ENCODE measurements around the gene C6orf136. TPM values are rescaled to one million over a fixed set of nuclear protein-coding genes. Genes with fewer than 3 reads are reported as not detected.
"Not testable (repeated sequence)": the region's sequence is repeated elsewhere in the genome, so short reads cannot be mapped to it uniquely, and the experiment has no call there.

The C6orf136 gene
- total RNA-seq, 1 experiment from 2014 or later = 30.8 TPM

GRCh38 chr6:30666300-30666699 is 19.4 kb downstream of the C6orf136 start:
- ATAC-seq; H3K4me1 ChIP-seq (ENCODE audit: control insufficient read depth, insufficient read depth, low read length); in situ Hi-C loops (cut with HindIII; ENCODE audit: low pct_unique_long_range_greater_than_20kb, low sequenced_read_pairs); BruUV-seq (replicated peaks); CTCF ChIA-PET; POLR2A ChIA-PET; DNase-seq (ENCODE audit: low read depth, low spot score); H3K27ac ChIP-seq (ENCODE audit: low read length); H3K4me3 ChIP-seq (ENCODE audit: low read depth in 2 of 2, low read length in 2 of 2); H3K9me3 ChIP-seq (ENCODE audit: control insufficient read depth, insufficient read depth, low read depth, low read length); H3K27me3 ChIP-seq (ENCODE audit: control insufficient read depth, insufficient read depth, low read length); intact Hi-C loops (cut with micrococcal nuclease; ENCODE audit: unreplicated experiment): not testable (repeated sequence)
- peaks cover 14% of the 10 kb centered on the region for H3K36me3 ChIP-seq (ENCODE audit: control insufficient read depth, insufficient read depth, low read length)

- BruUV-seq (replicated peaks) = TSS peak; percentile 60
- DNase-seq (ENCODE audit: low read depth, low spot score) (no peak), ATAC-seq (no peak)
- Histone ChIP-seq H3K9me3 (ENCODE audit: control insufficient read depth, insufficient read depth, low read depth, low read length) (no peaks in the 10 kb centered on the region), H3K4me1 (ENCODE audit: control insufficient read depth, insufficient read depth, low read length) (no peaks in the 10 kb centered on the region), H3K4me3 (ENCODE audit: low read depth in 2 of 2, low read length in 2 of 2) (no peak overlapping the region; a peak in 1 of 4 replicates), H3K36me3 (ENCODE audit: control insufficient read depth, insufficient read depth, low read length) (peaks cover 7% of the 10 kb centered on the region; the same call in 1 of the 2 replicates), H3K27me3 (ENCODE audit: control insufficient read depth, insufficient read depth, low read length) (no peaks in the 10 kb centered on the region), H3K27ac (ENCODE audit: low read length) (no peak overlapping the region)
- POLR2A ChIA-PET = no interaction called here
- CTCF ChIA-PET = no interaction called here
- intact Hi-C loops (cut with micrococcal nuclease; ENCODE audit: unreplicated experiment) (no loop called here), in situ Hi-C loops (cut with HindIII; ENCODE audit: low pct_unique_long_range_greater_than_20kb, low sequenced_read_pairs) (no loop called here)
- no peak for TF ChIP-seq REST (IDR thresholded peaks at IDR 0.05; ENCODE audit: insufficient read depth in 1 of 2, low read depth in 2 of 2, low read length in 1 of 2)
- no peak for TF ChIP-seq POLR2AphosphoS5 (IDR thresholded peaks at IDR 0.05; ENCODE audit: low read depth, low read length)
- TF ChIP-seq SIN3A (IDR thresholded peaks at IDR 0.05; ENCODE audit: borderline replicate concordance, insufficient read depth, low read depth, low read length) = no peak
- TF ChIP-seq TCF7L2 (IDR thresholded peaks at IDR 0.05; ENCODE audit: low read depth, low read length) = no peak
- TF ChIP-seq CTCF (IDR thresholded peaks at IDR 0.05) = no peak
Observed at GRCh38 chr6:30670760-30671527, 24.0 kb downstream of the C6orf136 start.
